NCI-H510A treated with DMSO at 0.1 percent for 48 hours (cell line): Measurements from ENCODE around the gene DNAH10.
"Not testable (repeated sequence)": the region's sequence is repeated elsewhere in the genome, so short reads cannot be mapped to it uniquely, and the experiment has no call there.

Experiments
- DNase-seq: peaks from one replicate; lab custom pipeline; 2025; lab: John Stamatoyannopoulos, UW

The DNAH10 gene

DNA sequence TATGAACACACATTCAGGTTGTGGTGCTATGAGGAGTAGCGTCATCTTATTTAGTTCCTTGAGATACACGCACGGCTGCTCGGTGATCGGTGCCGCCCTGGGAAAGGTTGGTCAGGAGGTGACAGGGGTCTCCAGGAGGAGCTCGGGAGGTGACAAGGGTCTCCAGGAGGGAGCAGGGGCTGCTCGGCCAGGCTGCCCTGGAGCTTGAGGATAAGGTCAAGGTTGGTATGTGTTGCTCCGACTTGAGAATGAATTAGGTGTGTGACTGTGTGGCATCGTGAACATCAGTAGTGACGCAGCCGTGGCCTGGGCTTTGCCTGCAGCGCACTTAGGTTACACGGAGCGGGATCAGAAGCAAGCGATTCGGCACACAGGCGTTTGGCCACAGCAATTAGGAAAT is 174.4 kb downstream of the DNAH10 start:
- DNase-seq: no peak

DNA sequence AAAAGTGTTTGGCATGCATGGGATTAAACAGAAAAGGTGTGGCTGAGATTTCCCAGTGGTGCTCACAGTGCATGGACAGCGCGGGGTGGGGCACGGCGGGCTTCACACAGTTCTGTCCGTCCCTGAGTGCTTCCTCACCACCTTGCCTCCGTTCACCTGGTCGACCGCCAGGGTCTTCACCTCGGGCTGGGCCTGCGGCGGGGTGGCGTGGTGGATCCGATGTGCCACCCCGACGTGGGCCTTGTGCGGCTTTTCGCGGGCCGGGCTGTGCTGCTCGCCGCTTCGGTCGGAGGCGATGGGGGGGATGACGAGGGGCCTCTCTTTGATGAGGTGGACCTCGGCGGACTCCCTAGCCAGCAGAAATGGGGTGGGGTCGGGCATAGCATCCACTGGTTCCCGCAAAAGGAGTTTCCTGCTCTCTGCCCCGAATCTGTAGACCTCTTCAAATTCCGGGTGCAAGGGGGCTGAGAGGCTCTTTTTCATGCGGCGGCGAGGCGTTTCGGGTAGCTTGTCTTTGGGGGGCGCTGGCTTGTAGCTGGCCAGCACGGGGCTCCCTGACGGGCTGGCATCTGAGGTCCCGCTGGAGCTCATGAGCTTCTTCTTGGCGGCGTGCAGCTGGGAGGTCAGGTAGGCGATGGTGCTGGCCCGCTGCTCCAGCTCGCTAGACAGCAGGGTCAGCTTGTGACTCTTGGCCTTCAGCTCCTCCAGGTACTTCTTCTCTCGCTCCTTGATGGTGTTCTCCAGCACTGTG is 175.0 kb downstream of the DNAH10 start:
- DNase-seq: no peak

DNA sequence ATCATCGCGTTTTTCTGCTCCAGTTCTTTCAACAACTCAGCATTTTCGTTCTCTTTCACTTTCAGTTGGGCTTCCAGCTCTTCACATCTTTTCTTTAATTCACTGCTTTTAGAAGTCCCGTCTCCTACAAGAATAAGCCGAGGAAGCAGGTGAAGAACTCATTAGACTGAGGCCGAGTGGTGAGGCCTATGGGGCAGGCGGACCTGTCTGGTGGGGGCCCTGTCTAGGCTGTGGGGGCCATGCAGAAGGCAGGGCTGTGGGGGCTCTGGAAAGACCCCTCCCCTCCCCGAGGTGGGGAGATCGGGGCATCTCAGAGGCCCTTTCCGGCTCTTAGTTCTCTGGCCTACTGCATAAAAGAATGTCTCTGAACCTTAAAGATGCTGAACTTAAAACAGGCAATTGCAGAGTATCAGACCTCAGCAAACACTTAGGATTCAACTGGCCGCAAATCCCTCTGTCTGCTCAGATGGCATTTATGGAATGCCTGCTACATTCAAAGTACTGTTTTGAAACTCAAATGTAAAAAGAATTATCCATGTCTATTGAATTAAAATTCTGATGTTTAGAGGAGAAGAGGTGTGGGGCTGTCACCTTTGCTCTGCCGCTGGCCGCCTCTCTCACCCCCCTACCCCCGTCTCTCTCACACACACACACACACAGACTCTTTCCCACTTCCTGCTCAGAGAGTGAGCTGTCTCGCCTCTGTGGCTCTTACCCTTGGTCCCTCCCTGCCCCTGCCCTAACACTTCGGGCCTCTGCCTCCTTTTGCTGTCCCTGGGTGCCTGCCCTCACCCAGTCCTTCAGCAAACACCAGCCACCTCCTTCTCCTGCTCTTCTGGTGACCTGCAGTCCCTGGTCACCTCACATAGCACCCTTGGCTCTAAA is 175.8 kb downstream of the DNAH10 start:
- DNase-seq: no peak

DNA sequence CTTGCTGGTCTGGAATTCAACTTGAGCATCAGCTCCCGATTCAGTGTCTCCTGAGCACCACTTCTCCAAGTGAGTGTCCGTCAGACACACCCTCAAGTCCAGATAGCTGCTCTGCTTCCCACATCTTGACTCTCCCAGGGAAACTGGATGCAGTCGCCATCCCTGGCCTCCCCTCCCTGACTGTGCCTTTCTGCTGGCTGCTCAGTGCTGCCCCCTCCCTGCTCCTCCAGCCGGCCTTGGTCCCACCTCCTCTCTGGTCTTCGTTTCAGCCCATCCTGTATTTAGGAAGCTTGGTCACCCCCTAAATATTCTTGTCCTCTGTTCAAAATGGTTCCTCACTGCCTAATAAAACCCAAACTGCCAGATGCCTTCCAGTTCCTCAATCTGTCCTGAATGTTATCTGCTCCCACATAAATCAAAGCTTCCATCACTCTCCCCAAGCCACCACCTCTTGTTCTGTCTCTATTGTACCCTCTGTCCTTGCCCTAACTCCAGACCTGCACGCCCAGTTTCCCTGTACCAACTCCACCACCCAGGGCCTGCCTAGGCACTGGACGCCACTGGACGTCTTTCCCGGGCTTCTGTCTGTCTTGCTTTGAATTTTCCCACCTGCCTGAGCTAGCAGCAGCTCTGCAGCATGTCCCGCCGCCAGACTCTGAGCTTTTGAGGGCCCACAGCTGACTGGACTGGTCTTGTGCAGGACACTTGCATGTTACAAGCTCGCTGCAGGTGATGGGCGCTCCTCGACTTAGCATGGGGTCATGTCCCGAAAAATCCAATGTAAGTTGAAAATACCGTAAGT is 176.8 kb downstream of the DNAH10 start:
- DNase-seq: no peak

DNA sequence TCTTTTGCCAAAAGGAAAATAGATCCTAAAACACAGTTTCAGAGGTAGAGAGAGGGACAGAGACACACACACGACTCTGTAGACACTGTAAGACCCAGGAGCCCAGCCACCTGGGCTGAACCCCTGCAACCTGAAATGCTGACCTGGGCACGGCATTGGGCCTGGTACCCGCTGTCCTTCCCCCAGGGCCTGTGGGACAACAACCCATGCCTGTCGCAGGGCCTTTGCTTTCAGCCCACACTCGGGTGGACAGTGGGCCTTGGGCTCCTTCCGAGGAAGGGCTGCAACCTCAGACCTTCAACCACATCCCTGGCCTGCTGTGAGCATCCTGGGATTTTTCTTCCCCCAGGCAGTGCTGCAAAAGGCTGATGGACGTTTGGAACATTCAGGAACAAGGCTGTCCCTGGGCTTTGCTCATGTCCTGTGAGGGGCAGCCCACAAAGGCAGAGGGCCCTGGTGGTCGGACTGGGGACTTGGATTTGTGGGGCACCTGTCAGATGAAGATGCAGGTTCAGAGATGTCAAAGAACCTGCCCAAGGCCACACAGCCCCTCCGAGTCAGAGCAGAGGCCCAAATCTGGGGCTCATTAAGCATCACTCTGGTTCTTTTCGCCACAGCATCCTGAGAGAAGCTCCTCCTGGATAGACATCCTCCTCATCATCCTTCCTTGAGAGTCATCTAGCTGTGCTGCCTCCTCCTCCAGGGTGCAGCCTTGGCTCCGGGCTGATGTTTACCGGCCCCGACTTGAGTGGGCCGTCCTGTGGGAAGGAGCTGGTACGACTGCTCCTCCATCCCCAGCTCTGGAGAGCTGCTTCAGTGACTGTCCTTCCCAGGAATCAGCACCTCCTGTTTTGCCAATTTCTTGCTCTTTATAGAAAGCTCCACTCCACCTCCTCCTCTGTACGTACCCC is 177.9 kb downstream of the DNAH10 start:
- no peak for DNase-seq

DNA sequence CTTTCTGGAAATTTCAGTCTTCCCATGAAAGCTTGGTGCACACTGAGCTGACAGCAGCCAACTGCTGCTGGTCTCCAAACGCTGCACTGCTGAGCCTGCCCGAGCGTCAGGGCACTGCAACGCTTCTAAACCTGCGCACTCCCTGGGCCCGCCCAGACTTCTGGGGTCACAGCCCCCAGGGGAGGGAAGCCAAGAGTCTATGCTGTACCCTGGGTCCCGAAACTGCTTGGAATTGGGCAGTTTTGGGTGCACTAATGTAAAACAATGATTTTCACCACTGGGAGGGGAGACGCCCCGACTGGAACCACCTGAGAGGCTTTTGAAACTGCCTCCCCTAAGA is 178.5 kb downstream of the DNAH10 start:
- no peak for DNase-seq

DNA sequence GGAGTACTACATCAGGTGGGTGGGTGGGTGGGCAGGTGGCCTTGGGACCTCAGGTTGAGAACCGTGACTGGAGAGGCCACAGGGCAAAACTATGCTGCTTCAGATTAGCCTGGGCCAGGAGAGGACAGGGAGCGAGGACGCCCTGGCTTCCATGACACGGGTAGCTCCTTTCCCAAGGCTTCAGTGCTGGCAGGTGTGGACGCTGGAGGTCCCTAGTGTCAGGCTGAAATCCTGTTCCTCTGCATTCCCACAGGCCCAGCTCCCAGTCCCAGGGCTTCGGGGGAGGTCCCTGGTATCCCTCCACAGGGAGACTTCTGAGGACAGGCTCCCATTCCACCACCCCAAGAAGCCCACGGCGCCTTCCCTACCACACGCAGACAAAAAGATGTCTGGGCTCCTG is 178.9 kb downstream of the DNAH10 start:
- no peak for DNase-seq

DNA sequence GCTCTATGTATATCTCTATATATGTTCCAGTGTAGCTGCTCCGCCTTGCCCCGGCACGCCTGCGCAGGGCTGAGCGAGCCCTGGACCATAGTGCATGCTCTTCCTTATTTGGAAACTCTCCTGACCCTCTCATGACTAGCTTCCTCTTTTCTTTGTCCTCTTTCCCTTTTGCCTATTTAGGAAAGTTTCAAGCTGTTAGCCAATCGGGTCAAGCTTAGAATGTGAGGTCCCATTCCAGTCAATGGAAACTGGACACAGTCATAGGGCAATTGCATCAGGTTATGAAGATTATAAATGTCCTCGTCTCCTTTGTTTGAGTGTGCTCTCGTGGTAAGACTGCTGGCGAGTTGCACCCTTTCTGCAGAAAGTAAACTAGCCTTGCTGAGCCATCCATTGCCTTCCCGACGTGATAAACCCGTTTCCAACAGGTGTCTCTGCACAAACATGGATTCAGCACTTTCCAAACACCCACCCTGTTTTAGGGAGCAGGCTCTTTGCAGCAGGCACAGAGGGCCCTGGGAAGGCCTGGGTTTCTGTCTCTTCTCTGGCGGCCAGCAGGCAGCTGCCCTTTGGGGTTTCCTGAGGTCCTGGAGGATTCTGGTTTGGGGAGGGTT is 179.6 kb downstream of the DNAH10 start:
- no peak for DNase-seq

DNA sequence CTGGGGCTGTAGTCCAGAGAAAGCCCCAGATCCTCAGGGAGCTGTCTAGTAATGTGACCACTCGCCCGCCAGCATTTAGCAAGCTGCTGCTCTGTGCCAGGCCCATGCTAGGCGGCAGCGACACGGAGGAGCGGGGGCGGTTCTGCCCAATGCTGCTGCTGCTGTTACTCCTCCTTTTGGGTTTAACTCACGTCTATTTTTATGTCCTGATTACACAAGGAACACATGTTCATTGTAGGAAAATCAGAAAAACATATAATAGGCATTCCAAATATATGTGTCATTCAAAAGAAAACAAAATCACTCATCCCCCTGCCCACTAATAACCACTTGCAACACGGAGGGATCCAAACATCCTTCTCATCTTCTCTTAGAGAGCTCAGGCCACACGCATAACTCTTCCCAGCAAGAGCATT is 180.1 kb downstream of the DNAH10 start:
- no peak for DNase-seq

DNA sequence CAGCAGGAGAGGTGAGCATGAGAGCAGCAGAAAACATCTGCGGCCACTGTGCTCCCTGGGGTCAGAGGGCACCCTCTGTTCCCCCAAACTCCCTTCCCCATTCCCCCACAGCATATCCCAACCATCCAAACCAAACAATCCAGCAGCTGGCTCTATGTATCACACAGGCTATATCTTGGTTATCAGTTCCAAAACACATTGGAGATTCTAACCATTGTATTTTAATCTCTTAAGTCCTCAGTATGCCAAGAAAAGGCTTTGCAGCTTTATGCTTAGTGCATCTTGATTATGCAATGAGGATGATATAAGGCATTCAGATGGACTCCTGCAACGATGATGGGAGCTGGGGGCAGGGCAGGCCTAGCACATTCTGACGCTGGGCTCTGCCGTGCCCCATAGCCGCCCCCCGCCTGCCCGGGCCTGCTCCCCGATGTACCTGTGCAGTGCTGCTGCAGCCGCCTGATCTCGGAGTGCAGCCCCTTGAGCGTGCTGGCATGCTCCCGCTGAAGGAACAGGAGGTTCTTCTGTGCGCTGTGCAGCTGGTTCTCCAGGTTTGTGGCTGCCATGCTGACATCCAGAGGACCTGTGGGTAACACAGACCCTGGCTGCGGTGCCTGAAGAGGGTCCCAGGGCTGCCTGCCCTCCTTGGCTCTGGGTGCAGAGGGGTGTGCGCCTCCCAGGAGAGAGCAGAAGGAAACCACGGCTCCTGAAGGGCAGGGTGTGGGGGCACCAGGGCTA is 181.0 kb downstream of the DNAH10 start:
- DNase-seq: no peak

DNA sequence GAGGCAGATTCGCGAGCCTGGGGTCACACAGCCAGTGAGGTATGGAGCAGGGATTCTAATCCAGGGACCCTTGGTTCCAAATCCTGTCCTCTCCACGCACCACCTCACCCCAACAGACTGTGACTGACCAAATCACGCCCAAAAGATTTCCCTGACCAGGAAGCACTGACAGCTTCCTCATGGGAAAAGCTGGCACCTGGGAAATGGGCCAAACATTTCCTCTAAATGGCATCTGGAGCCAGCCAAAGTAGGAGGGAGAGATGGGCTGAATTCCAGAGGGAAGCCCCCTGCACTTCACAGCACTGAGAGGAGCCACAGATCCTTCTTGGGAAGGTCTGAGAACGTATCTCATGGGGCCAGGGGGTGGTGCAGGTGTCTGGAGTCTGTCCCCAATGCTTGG is 181.7 kb downstream of the DNAH10 start:
- no peak for DNase-seq

DNA sequence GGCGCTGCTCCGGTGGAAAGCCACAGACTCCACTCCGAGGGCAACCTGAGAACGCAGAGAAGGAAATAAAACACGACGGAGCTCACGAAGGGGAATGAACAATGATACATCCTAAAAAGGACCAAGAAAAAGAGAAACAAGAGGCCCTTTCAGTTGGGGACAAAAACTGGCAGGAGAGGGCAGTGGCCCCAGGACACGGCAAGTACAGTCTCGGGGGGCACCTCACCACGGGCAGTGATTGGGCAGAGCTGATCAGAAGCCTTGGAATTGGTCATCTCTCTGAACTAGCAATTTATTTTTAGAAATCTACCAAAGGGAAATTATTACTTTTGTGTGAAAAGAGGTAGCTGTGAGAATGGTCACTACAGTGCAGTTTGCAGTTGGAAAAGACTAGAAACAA is 182.6 kb downstream of the DNAH10 start:
- DNase-seq: no peak

DNA sequence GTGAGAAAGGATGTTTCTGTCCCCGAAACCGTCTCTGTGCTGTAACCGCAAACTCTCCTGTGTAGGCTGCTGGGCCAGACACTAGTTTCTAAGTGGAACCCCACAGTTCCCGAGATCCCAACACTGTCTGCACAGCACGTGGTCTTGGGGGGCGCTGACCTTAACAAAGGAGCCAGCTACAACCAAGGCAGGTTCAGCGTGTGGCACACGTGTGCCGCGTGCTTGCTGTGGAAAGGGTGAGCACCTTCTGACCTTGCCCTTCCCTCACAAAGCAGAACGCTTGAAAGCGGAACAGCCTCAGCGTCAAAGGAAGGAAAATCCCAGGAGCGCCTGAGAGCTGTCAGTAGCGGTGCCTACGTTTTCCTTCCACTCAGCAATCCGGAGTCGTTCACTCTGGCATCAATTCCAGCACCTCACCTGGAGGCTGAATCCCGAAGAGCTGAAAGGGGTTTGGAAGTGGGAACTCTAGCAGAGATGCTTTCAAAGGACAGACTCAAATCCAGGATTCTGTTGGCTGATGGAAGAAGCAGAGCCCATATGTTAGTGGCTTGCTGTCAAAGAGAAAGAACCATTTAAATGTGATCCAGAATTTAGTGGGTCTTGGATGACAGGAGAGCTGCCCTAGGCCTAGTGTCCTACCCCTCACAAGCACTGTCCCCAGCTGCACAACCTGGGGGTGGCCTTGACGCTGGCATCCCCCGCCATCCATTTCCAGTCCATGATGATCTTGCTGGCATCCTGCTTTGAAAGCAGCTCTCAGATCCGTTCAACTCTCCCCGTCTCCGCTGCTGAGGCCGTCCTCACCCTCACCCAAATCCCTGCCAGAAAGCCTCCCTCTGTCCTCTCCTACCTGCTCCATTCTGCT is 183.4 kb downstream of the DNAH10 start:
- DNase-seq: no peak

DNA sequence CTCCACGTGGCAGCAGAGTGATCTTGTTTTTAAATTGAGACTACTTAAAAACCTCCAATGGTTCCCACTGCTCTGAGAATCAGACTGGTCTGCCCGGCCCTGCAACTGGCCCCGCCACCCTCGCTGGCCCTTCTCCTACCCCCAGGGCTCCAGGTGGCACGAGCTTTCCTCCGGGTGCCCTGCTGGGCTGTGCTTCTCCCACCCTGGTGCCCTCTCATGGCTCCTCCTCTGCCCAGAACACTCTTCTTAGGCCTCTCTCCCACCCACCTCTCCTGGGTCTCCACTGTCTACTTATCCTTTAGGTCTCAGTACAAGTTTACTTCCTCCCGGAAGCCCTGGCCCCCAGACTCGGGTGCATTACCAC is 184.0 kb downstream of the DNAH10 start:
- no peak for DNase-seq

DNA sequence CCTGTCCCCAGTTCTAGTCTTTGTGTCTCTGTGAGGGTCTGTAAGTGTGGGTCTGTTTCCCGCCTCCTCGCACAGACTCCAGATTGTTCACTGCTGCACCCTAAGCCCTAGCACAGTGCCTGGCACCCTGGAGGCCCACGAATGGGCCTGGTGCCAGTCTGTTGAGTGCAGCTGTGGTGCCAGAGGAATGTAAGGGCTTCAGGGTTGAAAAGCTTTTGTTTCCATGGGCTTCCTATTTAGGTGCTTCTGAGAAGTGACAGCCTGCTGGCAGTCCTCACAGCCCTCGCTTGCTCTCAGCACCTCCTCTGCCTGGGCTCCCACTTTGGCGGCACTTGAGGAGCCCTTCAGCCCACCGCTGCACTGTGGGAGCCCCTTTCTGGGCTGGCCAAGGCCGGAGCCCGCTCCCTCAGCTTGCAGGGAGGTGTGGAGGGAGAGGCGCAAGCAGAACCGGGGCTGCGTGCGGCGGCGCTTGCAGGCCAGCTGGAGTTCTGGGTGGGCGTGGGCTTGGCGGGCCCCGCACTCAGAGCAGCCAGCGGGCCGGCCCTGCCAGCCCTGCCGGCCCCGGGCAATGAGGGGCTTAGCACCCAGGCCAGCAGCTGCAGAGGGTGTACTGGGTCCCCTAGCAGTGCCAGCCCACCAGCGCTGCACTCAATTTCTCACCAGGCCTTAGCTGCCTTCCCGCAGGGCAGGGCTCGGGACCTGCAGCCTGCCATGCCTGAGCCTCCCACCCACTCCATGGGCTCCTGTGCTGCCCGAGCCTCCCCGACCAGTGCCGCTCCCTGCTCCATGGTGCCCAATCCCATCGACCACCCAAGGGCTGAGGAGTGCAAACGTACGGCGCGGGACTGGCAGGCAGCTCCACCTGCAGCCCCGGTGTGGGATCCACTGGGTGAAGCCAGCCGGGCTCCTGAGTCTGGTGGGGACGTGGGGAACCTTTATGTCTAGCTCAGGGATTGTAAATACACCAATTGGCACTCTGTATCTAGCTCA is 184.7 kb downstream of the DNAH10 start:
- DNase-seq: not testable (repeated sequence)

DNA sequence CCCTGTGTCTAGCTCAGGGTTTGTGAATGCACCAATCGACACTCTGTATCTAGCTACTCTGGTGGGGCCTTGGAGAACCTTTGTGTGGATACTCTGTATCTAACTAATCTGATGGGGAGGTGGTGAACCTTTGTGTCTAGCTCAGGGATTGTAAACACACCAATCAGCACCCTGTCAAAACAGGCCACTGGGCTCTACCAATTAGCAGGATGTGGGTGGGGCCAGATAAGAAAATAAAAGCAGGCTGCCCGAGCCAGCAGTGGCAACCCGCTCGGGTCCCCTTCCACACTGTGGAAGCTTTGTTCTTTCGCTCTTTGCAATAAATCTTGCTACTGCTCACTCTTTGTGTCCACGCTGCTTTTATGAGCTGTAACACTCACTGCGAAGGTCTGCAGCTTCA is 185.4 kb downstream of the DNAH10 start:
- not testable (repeated sequence) for DNase-seq

DNA sequence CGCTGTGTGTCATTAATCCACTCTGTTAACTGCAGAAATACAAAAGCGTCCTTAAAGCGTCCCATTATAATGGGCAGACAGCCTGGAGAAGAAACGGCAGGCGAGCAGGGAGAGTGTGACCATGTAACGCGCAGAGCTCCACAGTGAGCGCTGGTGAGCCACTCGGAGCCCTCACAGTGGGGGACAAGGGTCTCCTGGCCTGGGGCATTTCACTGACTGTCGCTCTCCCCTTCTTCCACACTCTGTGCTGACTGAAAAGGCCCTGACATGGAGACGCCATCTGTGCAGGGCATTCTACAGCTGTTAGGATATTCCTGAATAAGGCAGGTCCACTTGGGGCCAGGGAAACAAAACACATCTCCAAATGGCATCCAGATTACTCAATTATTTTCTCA is 186.3 kb downstream of the DNAH10 start:
- no peak for DNase-seq
